Measurements from ENCODE around the gene SP2. TPM values are rescaled to one million over a fixed set of nuclear protein-coding genes. Genes with fewer than 3 reads are reported as not detected.

Gene SP2
- total RNA-seq, 2 experiments from 2014 or later: 18.1 to 18.8 TPM

DNA sequence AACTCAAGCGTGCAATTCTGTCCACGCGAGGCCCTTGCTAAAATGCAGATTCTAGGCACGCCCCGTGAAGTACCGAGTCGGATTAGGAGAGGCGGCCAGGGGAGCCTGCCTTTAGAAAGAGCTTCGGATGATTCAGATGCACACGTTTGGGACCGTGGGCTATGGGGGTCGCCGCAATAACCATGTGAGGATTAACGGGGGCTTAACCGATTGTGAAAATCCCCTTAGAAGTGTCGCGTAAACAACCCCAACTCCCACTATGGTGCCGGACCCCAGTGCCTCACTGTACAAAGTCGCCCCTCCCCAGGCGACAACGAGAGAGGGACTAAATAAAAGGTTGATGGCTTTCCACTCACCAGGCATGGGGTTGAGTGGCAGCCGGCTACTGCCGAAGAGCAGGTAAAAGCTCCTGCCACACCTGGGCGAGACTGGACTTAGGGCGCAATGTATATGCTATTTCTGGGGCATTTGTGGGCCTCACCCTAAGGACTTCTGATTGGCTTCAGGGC lies 635 bp upstream of the SP2 start:
- Mint-ChIP-seq H3K27me3 (no peaks in the 10 kb centered on the region), H3K4me3 (peak overlapping the region; percentile 86), H3K27ac (peak overlapping the region; percentile 96), H3K36me3 (peaks cover 12% of the 10 kb centered on the region), H3K9me3 (no peaks in the 10 kb centered on the region), H3K4me1 (peaks cover 41% of the 10 kb centered on the region)
- DNase-seq: no peak

DNA sequence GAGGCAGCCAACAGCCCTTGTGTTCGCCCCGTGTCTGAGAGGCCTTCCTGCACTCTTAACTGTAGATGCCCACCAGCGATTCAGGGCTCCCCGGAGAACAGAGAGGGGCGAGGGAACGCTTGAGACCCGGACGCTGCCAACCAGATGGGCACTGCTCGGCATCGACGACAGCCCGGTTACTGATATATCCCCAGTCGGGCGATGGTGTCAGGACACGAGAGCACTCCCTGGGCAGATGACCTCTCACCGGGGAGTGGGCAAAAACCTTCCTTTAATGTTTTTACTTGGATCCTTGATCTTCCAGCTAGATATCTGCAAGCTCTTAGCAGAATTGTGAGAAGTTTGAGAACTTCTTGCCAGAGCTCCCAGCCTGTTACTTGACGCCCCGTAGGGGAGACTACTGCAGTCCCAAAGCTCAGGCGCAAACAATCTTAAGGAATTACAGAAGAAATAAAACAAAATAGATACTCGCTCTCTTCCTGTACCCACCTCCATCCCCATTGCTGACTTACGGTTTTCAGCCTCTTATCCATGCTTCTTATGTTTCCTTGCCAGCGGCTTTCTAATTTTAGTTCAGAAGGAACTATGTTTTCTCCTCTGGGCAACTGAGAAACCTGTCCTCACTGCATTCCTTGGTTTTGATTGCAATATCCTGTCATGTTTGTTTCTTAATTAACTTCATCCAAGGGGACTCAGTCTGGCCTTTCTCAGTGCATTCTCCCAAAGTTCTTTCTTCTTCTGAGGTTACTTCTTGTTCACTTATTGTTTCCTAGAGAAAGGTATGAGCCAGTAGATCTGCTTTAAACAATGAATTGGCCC lies 845 bp downstream of the SP2 start:
- Mint-ChIP-seq H3K36me3 (peaks cover 12% of the 10 kb centered on the region), H3K4me3 (peak overlapping the region; percentile 86)

DNA sequence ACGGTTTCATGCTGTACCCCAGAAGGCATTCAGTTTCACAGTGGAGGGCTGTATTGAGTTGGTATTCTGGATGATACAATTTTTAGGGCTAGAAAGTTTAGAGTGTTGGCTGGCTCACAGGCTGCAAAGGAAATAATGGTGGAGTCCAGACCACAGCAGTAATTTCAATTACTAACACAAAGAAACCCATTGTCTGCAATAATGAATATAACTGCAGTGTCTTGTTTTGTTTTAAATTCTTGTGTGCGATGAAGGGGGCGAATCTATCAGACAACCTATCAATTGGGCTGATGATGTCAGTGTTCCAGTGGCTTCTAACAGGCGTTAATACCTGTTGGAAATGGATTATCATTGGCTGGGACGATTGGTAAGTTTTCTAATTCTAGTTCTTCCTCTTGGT lies 1.5 kb downstream of the SP2 start:
- H3K27ac Mint-ChIP-seq: no peak overlapping the region
- H3K27me3 Mint-ChIP-seq: no peaks in the 10 kb centered on the region
- H3K36me3 Mint-ChIP-seq: peaks cover 12% of the 10 kb centered on the region
- H3K9me3 Mint-ChIP-seq: no peaks in the 10 kb centered on the region
- peaks cover 43% of the 10 kb centered on the region for H3K4me1 Mint-ChIP-seq
- peak overlapping the region; percentile 86 for H3K4me3 Mint-ChIP-seq
- no peak for DNase-seq

More for the DNA sequence above, 845 bp downstream of the SP2 start:
- Mint-ChIP-seq H3K9me3 (no peaks in the 10 kb centered on the region), H3K4me1 (peaks cover 42% of the 10 kb centered on the region), H3K27me3 (no peaks in the 10 kb centered on the region), H3K27ac (peak overlapping the region; percentile 90)
- DNase-seq: no peak

DNA sequence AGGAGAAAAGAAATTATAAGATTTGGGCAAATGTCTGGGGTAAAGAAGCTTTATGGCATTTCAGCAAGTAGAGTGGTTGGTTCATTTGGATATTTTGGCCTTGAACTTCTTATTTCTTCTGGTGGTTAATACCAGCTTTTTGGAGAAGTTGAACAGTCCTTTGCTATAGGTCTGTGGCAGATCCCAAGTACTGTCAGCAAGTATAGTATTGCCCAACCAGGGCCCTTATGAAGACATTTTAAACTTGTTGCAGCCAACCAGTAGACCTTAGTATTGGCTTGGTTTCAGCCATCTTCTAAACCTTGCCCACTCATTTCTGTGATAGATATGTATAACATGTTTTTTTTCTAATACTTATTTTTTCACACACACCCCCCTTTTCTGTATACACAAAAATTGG lies 2.2 kb downstream of the SP2 start:
- H3K36me3 Mint-ChIP-seq: peaks cover 14% of the 10 kb centered on the region
- no peak for DNase-seq
- H3K4me1 Mint-ChIP-seq: peaks cover 43% of the 10 kb centered on the region
- H3K4me3 Mint-ChIP-seq: no peak overlapping the region
- H3K27me3 Mint-ChIP-seq: no peaks in the 10 kb centered on the region
- H3K27ac Mint-ChIP-seq: no peak overlapping the region
- no peaks in the 10 kb centered on the region for H3K9me3 Mint-ChIP-seq

DNA sequence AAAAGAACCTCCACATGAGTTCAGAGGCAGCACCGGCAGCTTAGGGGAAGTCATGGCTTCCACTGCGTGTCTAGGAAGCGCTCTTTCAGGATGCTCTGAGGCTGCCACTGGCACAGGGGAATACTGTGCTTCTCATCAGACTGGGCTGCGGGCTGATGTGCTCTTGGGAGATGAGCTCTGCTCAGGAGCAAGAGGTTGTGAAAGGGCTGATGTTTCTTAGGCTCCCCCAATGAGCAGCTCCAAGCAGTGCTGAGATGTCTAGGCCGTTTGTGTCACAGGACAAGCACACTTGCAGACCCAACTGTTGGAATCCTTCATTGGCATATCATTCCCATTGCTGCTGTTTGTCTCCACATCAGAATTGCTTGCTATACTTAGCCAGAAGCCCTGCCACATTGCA lies 3.6 kb downstream of the SP2 start:
- Mint-ChIP-seq H3K4me1 (peaks cover 34% of the 10 kb centered on the region), H3K36me3 (peaks cover 14% of the 10 kb centered on the region), H3K27me3 (no peaks in the 10 kb centered on the region), H3K27ac (no peak overlapping the region), H3K9me3 (no peaks in the 10 kb centered on the region), H3K4me3 (no peak overlapping the region)
- DNase-seq: no peak

DNA sequence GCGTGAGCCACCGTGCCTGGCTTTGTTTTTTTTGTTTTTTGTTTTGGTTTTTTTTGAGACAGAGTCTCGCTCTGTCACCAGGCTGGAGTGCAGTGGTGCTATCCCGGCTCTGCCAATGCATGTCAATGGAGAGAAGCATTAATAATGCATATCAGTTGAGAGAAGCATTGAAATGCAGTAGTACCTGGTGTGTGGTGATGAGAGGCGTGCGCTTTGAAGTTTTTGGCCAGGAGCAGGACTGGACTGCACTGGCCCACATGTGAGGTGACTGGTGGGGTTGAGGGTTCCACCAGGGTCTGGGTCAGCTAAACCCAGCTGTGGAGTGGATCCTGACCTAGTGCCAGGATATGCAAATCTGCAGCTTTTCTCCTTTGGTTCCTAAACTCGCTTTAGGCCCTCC lies 5.4 kb downstream of the SP2 start:
- no peak overlapping the region for H3K27ac Mint-ChIP-seq
- H3K4me3 Mint-ChIP-seq: no peak overlapping the region
- H3K9me3 Mint-ChIP-seq: no peaks in the 10 kb centered on the region
- no peak for DNase-seq
- peaks cover 14% of the 10 kb centered on the region for H3K36me3 Mint-ChIP-seq
- peaks cover 36% of the 10 kb centered on the region for H3K4me1 Mint-ChIP-seq
- H3K27me3 Mint-ChIP-seq: no peaks in the 10 kb centered on the region

DNA sequence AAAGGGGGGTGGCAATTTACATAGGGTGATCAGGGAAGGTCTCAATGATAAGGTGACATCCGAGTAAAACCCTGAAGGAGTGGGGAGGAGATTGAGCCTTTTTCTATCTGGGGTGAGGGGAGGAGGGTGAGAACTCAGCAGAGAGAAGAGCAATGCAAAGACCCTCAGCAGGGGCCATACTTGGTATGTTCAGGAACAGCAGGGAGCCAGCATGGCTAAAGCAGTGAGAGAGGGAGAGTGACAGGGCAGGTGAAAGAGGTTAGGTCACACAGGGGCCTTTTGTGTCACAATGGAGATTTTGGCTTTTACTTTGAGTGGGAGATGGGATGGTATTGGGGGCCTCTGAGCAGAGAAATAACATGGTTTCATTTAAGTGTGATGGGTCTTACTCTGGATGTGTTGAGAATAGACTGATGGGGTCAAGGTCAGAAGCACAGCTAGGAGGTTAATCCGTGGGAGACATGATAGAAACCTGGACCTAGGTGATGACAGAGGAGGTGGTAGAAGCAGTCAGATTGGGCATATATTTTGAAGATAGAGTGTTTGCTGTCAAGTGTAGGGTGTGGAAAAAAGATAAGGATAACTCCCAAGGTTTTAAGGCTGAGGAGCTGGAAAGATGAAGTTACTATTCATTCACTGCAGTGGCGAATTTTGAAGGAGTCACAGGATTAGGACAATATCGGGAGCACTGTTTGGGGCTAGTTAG lies 6.2 kb downstream of the SP2 start:
- Mint-ChIP-seq H3K36me3 (peaks cover 19% of the 10 kb centered on the region), H3K4me1 (peaks cover 40% of the 10 kb centered on the region), H3K4me3 (no peak overlapping the region), H3K27ac (no peak overlapping the region), H3K27me3 (no peaks in the 10 kb centered on the region), H3K9me3 (no peaks in the 10 kb centered on the region)
- no peak for DNase-seq

DNA sequence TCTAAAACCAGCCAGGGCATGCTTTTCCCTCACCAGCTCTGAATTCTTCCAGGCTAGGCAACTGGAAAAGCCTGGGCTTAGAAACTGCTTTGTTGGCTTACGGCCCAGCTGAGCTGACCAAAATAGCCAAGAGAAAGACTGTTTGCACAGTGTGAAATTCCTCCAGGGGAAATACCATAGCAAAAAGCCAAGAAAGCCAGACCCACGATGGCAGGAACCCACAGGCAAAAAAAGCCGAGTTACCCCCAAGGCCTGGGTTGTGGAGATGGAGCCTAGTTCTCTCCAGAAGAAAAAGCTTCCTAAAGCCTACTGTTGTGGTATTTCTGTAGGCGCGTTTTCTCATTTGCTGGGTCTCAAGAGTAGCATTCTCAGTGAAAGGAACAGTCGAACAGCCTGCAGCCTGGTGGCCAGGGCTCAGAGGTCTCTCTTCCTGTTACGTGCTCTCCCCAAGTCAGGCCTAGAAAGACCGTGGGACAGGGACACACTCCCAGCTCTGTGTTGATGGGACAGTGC lies 9.2 kb downstream of the SP2 start:
- no peaks in the 10 kb centered on the region for H3K27me3 Mint-ChIP-seq
- peaks cover 13% of the 10 kb centered on the region for H3K36me3 Mint-ChIP-seq
- no peak for DNase-seq
- H3K4me1 Mint-ChIP-seq: peaks cover 33% of the 10 kb centered on the region
- H3K27ac Mint-ChIP-seq: no peak overlapping the region
- no peaks in the 10 kb centered on the region for H3K9me3 Mint-ChIP-seq
- H3K4me3 Mint-ChIP-seq: no peak overlapping the region

DNA sequence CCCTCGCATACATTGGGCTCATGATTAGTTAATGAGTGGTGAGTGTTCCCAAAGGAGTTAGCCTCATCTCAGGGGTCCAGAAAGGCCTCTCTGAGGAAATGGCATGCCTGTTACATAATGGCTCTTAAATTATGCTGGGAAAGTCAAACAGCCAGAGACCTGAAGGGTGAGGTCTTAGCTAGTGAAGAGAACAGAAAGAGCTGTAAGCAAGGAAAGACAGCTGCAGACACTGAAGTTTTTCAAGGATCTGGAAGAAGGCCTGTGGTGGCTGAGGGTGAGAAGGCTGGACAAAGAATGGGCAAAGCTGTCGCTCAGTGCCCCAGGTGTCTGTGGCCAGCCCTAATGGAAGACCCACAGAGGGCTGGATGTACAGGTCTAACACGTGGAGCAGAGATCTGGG lies 10.4 kb downstream of the SP2 start:
- Mint-ChIP-seq H3K27ac (no peak overlapping the region), H3K9me3 (no peaks in the 10 kb centered on the region), H3K36me3 (peaks cover 13% of the 10 kb centered on the region)

DNA sequence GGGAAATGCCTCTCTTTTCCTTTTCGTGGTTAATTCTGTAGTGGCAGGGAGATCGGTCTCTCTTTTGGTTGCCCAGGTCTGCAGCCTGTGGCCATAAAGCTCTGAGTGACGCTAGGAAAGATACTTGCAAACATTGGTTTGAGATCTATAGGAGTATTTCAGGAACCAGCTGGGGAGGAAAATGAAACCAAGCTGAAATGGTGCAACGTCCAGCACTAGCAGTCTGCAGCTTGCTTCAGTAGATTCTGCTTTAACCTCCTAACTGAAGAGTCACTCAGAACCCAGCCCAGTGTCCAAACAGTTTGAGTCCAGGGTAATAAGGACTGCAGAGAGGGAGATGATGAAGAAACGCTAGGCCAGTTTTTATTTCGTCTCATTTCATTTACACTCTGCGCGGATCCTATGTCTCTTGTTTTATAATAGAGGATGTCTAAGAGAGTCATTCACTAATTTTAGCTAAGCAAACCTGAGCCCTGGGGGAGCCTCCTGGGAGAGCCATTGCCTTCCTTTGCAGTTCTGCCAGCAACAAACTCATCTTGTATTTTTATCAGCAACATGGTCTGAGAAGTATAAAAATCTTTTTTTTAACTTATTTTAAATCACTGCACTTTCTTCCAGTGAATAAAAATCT lies 12.0 kb downstream of the SP2 start:
- no peak for DNase-seq
- Mint-ChIP-seq H3K36me3 (peaks cover 11% of the 10 kb centered on the region), H3K9me3 (no peaks in the 10 kb centered on the region), H3K27me3 (no peaks in the 10 kb centered on the region), H3K27ac (peak overlapping the region; percentile 12), H3K4me3 (no peak overlapping the region), H3K4me1 (peaks cover 25% of the 10 kb centered on the region)

More for the DNA sequence above, 10.4 kb downstream of the SP2 start:
- DNase-seq: no peak
- Mint-ChIP-seq H3K4me1 (peaks cover 30% of the 10 kb centered on the region), H3K4me3 (no peak overlapping the region), H3K27me3 (no peaks in the 10 kb centered on the region)

DNA sequence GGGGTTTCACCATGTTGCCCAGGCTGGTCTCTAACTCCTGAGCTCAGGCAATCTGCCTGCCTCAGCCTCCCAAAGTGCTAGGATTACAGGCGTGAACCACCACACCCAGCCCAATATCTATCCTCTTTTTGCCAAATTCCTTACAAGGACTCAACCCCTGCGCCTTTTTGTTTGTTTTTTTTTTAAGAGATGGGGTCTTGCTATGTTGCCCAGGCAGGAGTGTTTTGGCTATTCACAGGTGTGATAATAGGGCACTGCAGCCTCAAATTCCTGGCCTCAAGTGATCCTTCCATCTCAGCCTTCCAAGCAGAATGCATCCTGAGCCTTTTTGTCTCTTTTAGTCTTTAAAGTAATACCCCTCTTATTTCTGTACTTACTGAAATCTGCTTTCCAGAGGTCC lies 17.0 kb downstream of the SP2 start:
- no peak overlapping the region for H3K4me3 Mint-ChIP-seq
- no peaks in the 10 kb centered on the region for H3K9me3 Mint-ChIP-seq
- H3K27ac Mint-ChIP-seq: no peak overlapping the region
- peaks cover 5% of the 10 kb centered on the region for H3K36me3 Mint-ChIP-seq
- peaks cover 9% of the 10 kb centered on the region for H3K4me1 Mint-ChIP-seq
- DNase-seq: no peak
- H3K27me3 Mint-ChIP-seq: no peaks in the 10 kb centered on the region

DNA sequence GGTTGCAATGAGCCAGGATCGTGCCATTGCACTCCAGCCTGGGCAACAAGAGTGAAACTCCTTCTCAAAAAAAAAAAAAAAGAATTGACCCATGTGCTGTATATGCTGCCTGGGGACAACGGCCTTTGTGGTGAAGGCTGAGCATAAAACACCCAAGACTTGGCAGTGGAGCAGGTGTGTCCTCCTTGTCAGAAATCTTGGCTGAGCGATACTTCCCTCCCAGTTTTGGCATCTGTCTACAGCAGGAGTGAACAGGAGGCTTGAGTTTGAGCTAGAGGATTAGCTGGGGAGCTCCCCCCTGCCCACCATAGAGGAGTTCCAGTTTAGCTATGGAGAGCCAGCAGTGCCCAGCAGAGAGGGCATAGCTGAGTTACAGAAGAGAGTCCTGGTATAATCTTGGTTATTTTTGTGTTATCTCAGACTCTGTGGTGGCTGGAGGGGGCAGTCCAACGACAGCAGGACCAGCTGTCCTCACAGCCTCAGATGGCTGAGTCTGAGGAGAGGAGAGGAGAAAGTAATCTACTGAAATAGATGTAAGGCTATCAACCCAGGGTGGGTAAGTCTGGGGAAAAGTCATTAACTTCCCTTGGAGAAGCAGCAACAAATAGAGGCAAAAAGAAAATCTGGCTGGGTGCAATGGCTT lies 18.4 kb downstream of the SP2 start:
- peak overlapping the region; percentile 16 for H3K27ac Mint-ChIP-seq
- H3K27me3 Mint-ChIP-seq: no peaks in the 10 kb centered on the region
- H3K9me3 Mint-ChIP-seq: no peaks in the 10 kb centered on the region
- peaks cover 4% of the 10 kb centered on the region for H3K4me1 Mint-ChIP-seq
- no peak overlapping the region for H3K4me3 Mint-ChIP-seq
- no peak for DNase-seq
- peaks cover 3% of the 10 kb centered on the region for H3K36me3 Mint-ChIP-seq

DNA sequence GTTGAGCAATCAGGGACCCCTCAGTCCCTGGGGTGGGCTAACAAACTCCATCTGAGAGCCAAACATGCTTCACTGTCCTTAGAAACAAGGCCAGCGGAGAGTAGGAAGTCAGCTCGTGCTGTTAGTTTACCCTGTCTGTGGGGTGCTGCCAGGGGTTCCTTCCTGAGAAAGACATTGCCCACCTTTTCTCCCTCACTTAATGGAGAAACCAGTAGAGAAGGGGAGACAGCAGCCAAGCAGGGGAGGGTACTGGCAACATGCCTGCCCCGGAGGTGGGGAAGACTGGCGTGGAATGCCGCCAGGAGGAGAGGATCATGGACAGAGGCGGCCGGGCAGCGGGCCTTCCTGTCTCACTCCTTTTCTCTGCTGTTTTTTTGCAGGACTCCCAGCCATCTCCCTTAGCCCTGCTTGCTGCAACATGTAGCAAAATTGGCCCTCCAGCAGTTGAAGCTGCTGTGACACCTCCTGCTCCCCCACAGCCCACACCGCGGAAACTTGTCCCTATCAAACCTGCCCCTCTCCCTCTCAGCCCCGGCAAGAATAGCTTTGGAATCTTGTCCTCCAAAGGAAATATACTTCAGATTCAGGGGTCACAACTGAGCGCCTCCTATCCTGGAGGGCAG lies 19.9 kb downstream of the SP2 start:
- H3K4me1 Mint-ChIP-seq: peaks cover 4% of the 10 kb centered on the region

DNA sequence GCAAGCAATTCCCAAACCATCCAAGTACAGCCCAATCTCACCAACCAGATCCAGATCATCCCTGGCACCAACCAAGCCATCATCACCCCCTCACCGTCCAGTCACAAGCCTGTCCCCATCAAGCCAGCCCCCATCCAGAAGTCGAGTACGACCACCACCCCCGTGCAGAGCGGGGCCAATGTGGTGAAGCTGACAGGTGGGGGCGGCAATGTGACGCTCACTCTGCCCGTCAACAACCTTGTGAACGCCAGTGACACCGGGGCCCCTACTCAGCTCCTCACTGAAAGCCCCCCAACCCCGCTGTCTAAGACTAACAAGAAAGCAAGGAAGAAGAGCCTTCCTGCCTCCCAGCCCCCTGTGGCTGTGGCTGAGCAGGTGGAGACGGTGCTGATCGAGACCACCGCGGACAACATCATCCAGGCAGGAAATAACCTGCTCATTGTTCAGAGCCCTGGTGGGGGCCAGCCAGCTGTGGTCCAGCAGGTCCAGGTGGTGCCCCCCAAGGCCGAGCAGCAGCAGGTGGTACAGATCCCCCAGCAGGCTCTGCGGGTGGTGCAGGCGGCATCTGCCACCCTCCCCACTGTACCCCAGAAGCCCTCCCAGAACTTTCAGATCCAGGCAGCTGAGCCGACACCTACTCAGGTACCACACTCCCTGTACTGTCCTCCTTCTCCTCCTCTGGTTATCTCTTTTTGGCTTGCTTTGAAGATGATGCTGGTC lies 20.6 kb downstream of the SP2 start:
- DNase-seq: no peak
- peaks cover 4% of the 10 kb centered on the region for H3K4me1 Mint-ChIP-seq
- no peaks in the 10 kb centered on the region for H3K27me3 Mint-ChIP-seq
- peak overlapping the region; percentile 52 for H3K27ac Mint-ChIP-seq
- H3K4me3 Mint-ChIP-seq: no peak overlapping the region
- H3K9me3 Mint-ChIP-seq: no peaks in the 10 kb centered on the region
- peaks cover 3% of the 10 kb centered on the region for H3K36me3 Mint-ChIP-seq

More for the DNA sequence above, 19.9 kb downstream of the SP2 start:
- no peak for DNase-seq
- Mint-ChIP-seq H3K27me3 (no peaks in the 10 kb centered on the region), H3K27ac (peak overlapping the region; percentile 63), H3K9me3 (no peaks in the 10 kb centered on the region), H3K36me3 (peaks cover 3% of the 10 kb centered on the region), H3K4me3 (no peak overlapping the region)
